Nephron (organoid): ENCODE results near the gene NDST3.

Experiments
- H3K27ac Mint-ChIP-seq, 3 experiments: 2 replicates each; pipeline ENCODE4 v1.8.0; 2020; ENCODE audit warnings: mixed read lengths in 3 of 3, mild to moderate bottlenecking in 2 of 3, moderate library complexity in 1 of 3
- H3K27me3 Mint-ChIP-seq: 2 replicates; pipeline ENCODE4 v1.8.0; 2021; ENCODE audit warnings: low read depth, mild to moderate bottlenecking, moderate library complexity, mixed read lengths
- H3K36me3 Mint-ChIP-seq: 2 replicates; pipeline ENCODE4 v1.8.0; 2020; ENCODE audit warnings: low read depth, mixed read lengths
- H3K4me1 Mint-ChIP-seq: 2 replicates; pipeline ENCODE4 v1.8.0; 2020; ENCODE audit warnings: mixed read lengths
- H3K4me3 Mint-ChIP-seq, 3 experiments: 2 replicates each; pipeline ENCODE4 v1.8.0; 2020; ENCODE audit warnings: mild to moderate bottlenecking in 3 of 3, mixed read lengths in 3 of 3, moderate library complexity in 2 of 3
- H3K9me3 Mint-ChIP-seq: 2 replicates; pipeline ENCODE4 v1.8.0; 2020; ENCODE audit warnings: mixed read lengths
- CTCF ChIP-seq, 3 experiments: fragments of 200-600 bp; sonication (generic); IDR thresholded peaks; one replicate each; pipeline ENCODE4 v1.5.0; 2021; ENCODE audit warnings: antibody characterized with exemption in 3 of 3; ENCODE audit not compliant: unreplicated experiment in 3 of 3

Gene NDST3

GRCh38 chr4:118012142-118012541 lies 22.1 kb upstream of the NDST3 start:
- Mint-ChIP-seq H3K4me3 (no peak overlapping the region), H3K27me3 (no peaks in the 10 kb centered on the region), H3K27ac (no peak overlapping the region), H3K36me3 (no peaks in the 10 kb centered on the region), H3K9me3 (no peaks in the 10 kb centered on the region), H3K4me1 (no peaks in the 10 kb centered on the region)
- TF ChIP-seq CTCF (IDR thresholded peaks at IDR 0.05; ENCODE audit: unreplicated experiment in 3 of 3) = no peak

GRCh38 chr4:118014831-118015230 lies 19.5 kb upstream of the NDST3 start:
- H3K9me3 Mint-ChIP-seq = no peaks in the 10 kb centered on the region
- no peak overlapping the region for H3K27ac Mint-ChIP-seq
- no peak for TF ChIP-seq CTCF (IDR thresholded peaks at IDR 0.05; ENCODE audit: unreplicated experiment in 3 of 3)
- no peaks in the 10 kb centered on the region for H3K36me3 Mint-ChIP-seq
- no peaks in the 10 kb centered on the region for H3K4me1 Mint-ChIP-seq
- H3K4me3 Mint-ChIP-seq = no peak overlapping the region
- no peaks in the 10 kb centered on the region for H3K27me3 Mint-ChIP-seq

- Mint-ChIP-seq H3K9me3 (no peaks in the 10 kb centered on the region), H3K4me3 (no peak overlapping the region), H3K4me1 (no peaks in the 10 kb centered on the region), H3K27me3 (no peaks in the 10 kb centered on the region), H3K36me3 (no peaks in the 10 kb centered on the region), H3K27ac (no peak overlapping the region)
- TF ChIP-seq CTCF (IDR thresholded peaks at IDR 0.05; ENCODE audit: unreplicated experiment in 3 of 3) = no peak
Measured at GRCh38 chr4:118018381-118019145, 15.7 kb upstream of the NDST3 start.

GRCh38 chr4:118026806-118027205 lies 7.5 kb upstream of the NDST3 start:
- no peak overlapping the region for H3K27ac Mint-ChIP-seq
- no peak overlapping the region for H3K4me3 Mint-ChIP-seq
- no peaks in the 10 kb centered on the region for H3K4me1 Mint-ChIP-seq
- H3K27me3 Mint-ChIP-seq = no peaks in the 10 kb centered on the region
- no peak for TF ChIP-seq CTCF (IDR thresholded peaks at IDR 0.05; ENCODE audit: unreplicated experiment in 3 of 3)
- H3K9me3 Mint-ChIP-seq = no peaks in the 10 kb centered on the region
- no peaks in the 10 kb centered on the region for H3K36me3 Mint-ChIP-seq

- Mint-ChIP-seq H3K9me3 (no peaks in the 10 kb centered on the region), H3K27ac (no peak overlapping the region), H3K27me3 (no peaks in the 10 kb centered on the region), H3K36me3 (no peaks in the 10 kb centered on the region), H3K4me1 (peaks cover 10% of the 10 kb centered on the region), H3K4me3 (no peak overlapping the region)
- no peak for TF ChIP-seq CTCF (IDR thresholded peaks at IDR 0.05; ENCODE audit: unreplicated experiment in 3 of 3)
Measured at GRCh38 chr4:118029224-118029623, 5.1 kb upstream of the NDST3 start.

- no peaks in the 10 kb centered on the region for H3K9me3 Mint-ChIP-seq
- peak overlapping the region in 2 of 3 experiments; percentile 80 to 81 for H3K27ac Mint-ChIP-seq
- no peak for TF ChIP-seq CTCF (IDR thresholded peaks at IDR 0.05; ENCODE audit: unreplicated experiment in 3 of 3)
- H3K27me3 Mint-ChIP-seq = no peaks in the 10 kb centered on the region
- peak overlapping the region; percentile 80 to 90 (median 87) for H3K4me3 Mint-ChIP-seq
- H3K36me3 Mint-ChIP-seq = no peaks in the 10 kb centered on the region
- H3K4me1 Mint-ChIP-seq = peaks cover 11% of the 10 kb centered on the region
Measured at GRCh38 chr4:118032691-118033090, 1.6 kb upstream of the NDST3 start.
